ENCODE measurements around the gene LOX.

- TF ChIP-seq, protein P1, sequence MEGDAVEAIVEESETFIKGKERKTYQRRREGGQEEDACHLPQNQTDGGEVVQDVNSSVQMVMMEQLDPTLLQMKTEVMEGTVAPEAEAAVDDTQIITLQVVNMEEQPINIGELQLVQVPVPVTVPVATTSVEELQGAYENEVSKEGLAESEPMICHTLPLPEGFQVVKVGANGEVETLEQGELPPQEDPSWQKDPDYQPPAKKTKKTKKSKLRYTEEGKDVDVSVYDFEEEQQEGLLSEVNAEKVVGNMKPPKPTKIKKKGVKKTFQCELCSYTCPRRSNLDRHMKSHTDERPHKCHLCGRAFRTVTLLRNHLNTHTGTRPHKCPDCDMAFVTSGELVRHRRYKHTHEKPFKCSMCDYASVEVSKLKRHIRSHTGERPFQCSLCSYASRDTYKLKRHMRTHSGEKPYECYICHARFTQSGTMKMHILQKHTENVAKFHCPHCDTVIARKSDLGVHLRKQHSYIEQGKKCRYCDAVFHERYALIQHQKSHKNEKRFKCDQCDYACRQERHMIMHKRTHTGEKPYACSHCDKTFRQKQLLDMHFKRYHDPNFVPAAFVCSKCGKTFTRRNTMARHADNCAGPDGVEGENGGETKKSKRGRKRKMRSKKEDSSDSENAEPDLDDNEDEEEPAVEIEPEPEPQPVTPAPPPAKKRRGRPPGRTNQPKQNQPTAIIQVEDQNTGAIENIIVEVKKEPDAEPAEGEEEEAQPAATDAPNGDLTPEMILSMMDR (IDR thresholded peaks at IDR 0.05 in 2 of 3, conservative IDR thresholded peaks at IDR 0.05 in 1 of 3; ENCODE audit: borderline replicate concordance in 1 of 3, insufficient read depth in 1 of 3, low read depth in 2 of 3, low read length in 2 of 3): no peak
- TF ChIP-seq POLR2A (IDR thresholded peaks at IDR 0.05; ENCODE audit: borderline replicate concordance, extremely low read depth, insufficient read depth, insufficient read length) (no peak), SIN3A (IDR thresholded peaks at IDR 0.05; ENCODE audit: low read depth) (no peak), POLR2AphosphoS5 (IDR thresholded peaks at IDR 0.05; ENCODE audit: low read depth, low read length) (no peak), FOSL1 (IDR thresholded peaks at IDR 0.05; ENCODE audit: low read depth) (no peak), YY1 (IDR thresholded peaks at IDR 0.05; ENCODE audit: extremely low read depth, insufficient replicate concordance, low read depth, low read length) (no peak), EZH2 (IDR thresholded peaks at IDR 0.05) (no peak), RAD21 (IDR thresholded peaks at IDR 0.05; ENCODE audit: low read depth) (no peak)
- TF ChIP-seq, protein P2, sequence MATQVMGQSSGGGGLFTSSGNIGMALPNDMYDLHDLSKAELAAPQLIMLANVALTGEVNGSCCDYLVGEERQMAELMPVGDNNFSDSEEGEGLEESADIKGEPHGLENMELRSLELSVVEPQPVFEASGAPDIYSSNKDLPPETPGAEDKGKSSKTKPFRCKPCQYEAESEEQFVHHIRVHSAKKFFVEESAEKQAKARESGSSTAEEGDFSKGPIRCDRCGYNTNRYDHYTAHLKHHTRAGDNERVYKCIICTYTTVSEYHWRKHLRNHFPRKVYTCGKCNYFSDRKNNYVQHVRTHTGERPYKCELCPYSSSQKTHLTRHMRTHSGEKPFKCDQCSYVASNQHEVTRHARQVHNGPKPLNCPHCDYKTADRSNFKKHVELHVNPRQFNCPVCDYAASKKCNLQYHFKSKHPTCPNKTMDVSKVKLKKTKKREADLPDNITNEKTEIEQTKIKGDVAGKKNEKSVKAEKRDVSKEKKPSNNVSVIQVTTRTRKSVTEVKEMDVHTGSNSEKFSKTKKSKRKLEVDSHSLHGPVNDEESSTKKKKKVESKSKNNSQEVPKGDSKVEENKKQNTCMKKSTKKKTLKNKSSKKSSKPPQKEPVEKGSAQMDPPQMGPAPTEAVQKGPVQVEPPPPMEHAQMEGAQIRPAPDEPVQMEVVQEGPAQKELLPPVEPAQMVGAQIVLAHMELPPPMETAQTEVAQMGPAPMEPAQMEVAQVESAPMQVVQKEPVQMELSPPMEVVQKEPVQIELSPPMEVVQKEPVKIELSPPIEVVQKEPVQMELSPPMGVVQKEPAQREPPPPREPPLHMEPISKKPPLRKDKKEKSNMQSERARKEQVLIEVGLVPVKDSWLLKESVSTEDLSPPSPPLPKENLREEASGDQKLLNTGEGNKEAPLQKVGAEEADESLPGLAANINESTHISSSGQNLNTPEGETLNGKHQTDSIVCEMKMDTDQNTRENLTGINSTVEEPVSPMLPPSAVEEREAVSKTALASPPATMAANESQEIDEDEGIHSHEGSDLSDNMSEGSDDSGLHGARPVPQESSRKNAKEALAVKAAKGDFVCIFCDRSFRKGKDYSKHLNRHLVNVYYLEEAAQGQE (IDR thresholded peaks at IDR 0.05; ENCODE audit: low read depth): no peak
Measured at GRCh38 chr5:122053181-122054109, 24.6 kb downstream of the LOX start.
